GM12865 (cell line): Measurements from ENCODE around the gene PRKCE.

Experiments
- DNase-seq: peaks from one replicate; pipeline ENCODE4 v3.0.0; 2010; ENCODE audit warnings: low read depth
- H3K4me3 ChIP-seq: 2 replicates; pipeline ENCODE4 v1.5.1; 2011; ENCODE audit warnings: mild to moderate bottlenecking, low read depth, low read length, control low read depth
- CTCF ChIP-seq: IDR thresholded peaks from 2 replicates; pipeline ENCODE4 v1.5.1; 2011; ENCODE audit warnings: low read length, control low read depth, low read depth, inconsistent platforms; ENCODE audit not compliant: insufficient read depth; ENCODE audit errors: missing control alignments

The PRKCE gene

GRCh38 chr2:45844796-45845457, 193.5 kb downstream of the PRKCE start:
- TF ChIP-seq CTCF, result no peak
- no peak overlapping the region for H3K4me3 ChIP-seq
- DNase-seq, result peak; percentile 30

- DNase-seq, result no peak
- no peak for TF ChIP-seq CTCF
Observed at GRCh38 chr2:45845566-45845965, 194.1 kb downstream of the PRKCE start.

GRCh38 chr2:45849491-45850283, 198.2 kb downstream of the PRKCE start:
- DNase-seq, result peak; percentile 58
- H3K4me3 ChIP-seq, result no peak overlapping the region

More at GRCh38 chr2:45845566-45845965, 194.1 kb downstream of the PRKCE start:
- no peak overlapping the region for H3K4me3 ChIP-seq

GRCh38 chr2:45850558-45850957, 199.1 kb downstream of the PRKCE start:
- no peak for DNase-seq
- TF ChIP-seq CTCF, result no peak
- H3K4me3 ChIP-seq, result no peak overlapping the region

More at GRCh38 chr2:45849491-45850283, 198.2 kb downstream of the PRKCE start:
- no peak for TF ChIP-seq CTCF

GRCh38 chr2:45851111-45851510, 199.6 kb downstream of the PRKCE start:
- H3K4me3 ChIP-seq, result no peak overlapping the region
- no peak for TF ChIP-seq CTCF
- no peak for DNase-seq

GRCh38 chr2:45851576-45852304, 200.3 kb downstream of the PRKCE start:
- TF ChIP-seq CTCF, result no peak
- no peak for DNase-seq
- H3K4me3 ChIP-seq, result no peak overlapping the region
